Measurements from ENCODE around the gene MAML1. TPM values are rescaled to one million over a fixed set of nuclear protein-coding genes. Genes with fewer than 3 reads are reported as not detected.

Gene MAML1
- total and polyA plus RNA-seq, 10 of the 15 experiments (the other 5 are each of a cell fraction or from before 2014, with no cell fraction given) = 0.42 to 23.9 (median 7.3) TPM

GRCh38 chr5:179823937-179824744 lies 91.5 kb downstream of the MAML1 start:
- H3K4me3 ChIP-seq = no peak overlapping the region
- CTCF ChIA-PET = interaction anchor here (0.6 kb wide), 1 partner anchor 60 kb away, joined by 3 read pairs; no protein-coding TSS in a partner anchor
- intact Hi-C loops (cut with micrococcal nuclease; ENCODE audit: unreplicated experiment) (no loop called here), in situ Hi-C loops (cut with MboI) (loop anchor here (25.0 kb wide), 1 partner anchor 988 kb away; the partner anchor contains the start of gene MGAT1)
- ATAC-seq (no peak), DNase-seq (ENCODE audit: low read depth, low spot score) (no peak), FAIRE-seq (no peak)
- POLR2A ChIA-PET = no interaction called here
- H2AFZ ChIP-seq (ENCODE audit: control insufficient read depth, low read depth, low read length) = no peak overlapping the region
- H3K27ac ChIP-seq (ENCODE audit: control insufficient read depth, insufficient read depth) = no peak overlapping the region
- RAD21 ChIA-PET (ENCODE audit: unreplicated experiment) = no interaction called here
- no peaks in the 10 kb centered on the region for H3K27me3 ChIP-seq (replicated peaks in 1 of 2; ENCODE audit: control insufficient read depth in 2 of 2, insufficient read depth in 2 of 2, low read length in 1 of 2)
- BruUV-seq (replicated peaks) = no TSS peak
- SMC1A ChIA-PET (ENCODE audit: uncharacterized antibody, unreplicated experiment) = interaction anchor here (0.7 kb wide), 1 partner anchor 13 kb away, joined by 3 read pairs; no protein-coding TSS in a partner anchor
- peaks cover 20 to 28% of the 10 kb centered on the region in 2 experiments for H3K36me3 ChIP-seq (ENCODE audit: control insufficient read depth in 2 of 2, insufficient read depth in 2 of 2, low read length in 1 of 2)
- peaks cover 24% of the 10 kb centered on the region for H3K4me1 ChIP-seq (ENCODE audit: control insufficient read depth, insufficient read depth, low read length)
- no peaks in the 10 kb centered on the region for H3K9me3 ChIP-seq (replicated peaks; ENCODE audit: control insufficient read depth, insufficient read depth, low read length)
- TF ChIP-seq JUND (IDR thresholded peaks at IDR 0.05; ENCODE audit: low read depth, low read length) = no peak
- peak; percentile 6 for TF ChIP-seq POLR2A (IDR thresholded peaks at IDR 0.05; ENCODE audit: low read depth, low read length)
- TF ChIP-seq POLR2AphosphoS2 (IDR thresholded peaks at IDR 0.05; ENCODE audit: low read depth, low read length) = peak; percentile 68; the same call in 1 of the 2 replicates
- no peak overlapping the region for H3K9ac ChIP-seq (ENCODE audit: control insufficient read depth, insufficient read depth, low read length)
- 0 out of 2 replicates have a peak overlapping the region, but pooled peaks have one; percentile 17 for H3K4me2 ChIP-seq (ENCODE audit: control insufficient read depth, insufficient read depth)
- peaks cover 29% of the 10 kb centered on the region for H3K79me2 ChIP-seq (ENCODE audit: control insufficient read depth, insufficient read depth, low read length)
- H4K20me1 ChIP-seq (ENCODE audit: control insufficient read depth, insufficient read depth) = peaks cover 17% of the 10 kb centered on the region
- over 99% methylated on average over 22 of the region's 22 CpGs for WGBS (ENCODE audit: insufficient coverage, insufficient replicate concordance, low lambda C conversion rate, missing lambda C conversion rate)

DNA sequence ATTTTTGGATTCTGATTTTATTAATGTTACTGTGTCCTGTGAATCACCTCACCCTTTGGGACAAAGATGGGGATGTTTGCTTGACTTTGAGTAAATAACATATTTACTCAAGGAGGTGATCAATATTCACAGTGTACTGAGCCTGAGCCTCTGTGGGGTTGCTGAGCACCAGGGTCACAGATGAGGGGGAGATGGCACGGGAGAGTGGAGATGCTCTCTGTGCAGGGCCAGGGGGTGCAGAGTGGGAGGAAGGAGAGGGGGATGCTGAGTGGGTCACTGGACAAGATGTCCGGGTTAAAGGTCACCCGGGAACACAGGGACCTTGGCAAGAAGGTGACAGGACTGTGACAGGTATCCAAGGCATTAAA lies 92.1 kb downstream of the MAML1 start:
- H3K79me2 ChIP-seq (ENCODE audit: control insufficient read depth, insufficient read depth, low read length) = peaks cover 29% of the 10 kb centered on the region
- CTCF ChIA-PET = no interaction called here

More for the DNA sequence above, 92.1 kb downstream of the MAML1 start:
- no peaks in the 10 kb centered on the region for H3K9me3 ChIP-seq (replicated peaks; ENCODE audit: control insufficient read depth, insufficient read depth, low read length)
- H3K4me1 ChIP-seq (ENCODE audit: control insufficient read depth, insufficient read depth, low read length) = peaks cover 19% of the 10 kb centered on the region
- 100% methylated on average over 3 of the region's 3 CpGs for WGBS (ENCODE audit: insufficient coverage, insufficient replicate concordance, low lambda C conversion rate, missing lambda C conversion rate)
- no TSS peak for BruUV-seq (replicated peaks)
- no peak overlapping the region for H2AFZ ChIP-seq (ENCODE audit: control insufficient read depth, low read depth, low read length)
- H3K9ac ChIP-seq (ENCODE audit: control insufficient read depth, insufficient read depth, low read length) = no peak overlapping the region
- ChIA-PET RAD21 (ENCODE audit: unreplicated experiment) (no interaction called here), SMC1A (ENCODE audit: uncharacterized antibody, unreplicated experiment) (interaction anchor here (0.7 kb wide), 1 partner anchor 12 kb away, joined by 3 read pairs; no protein-coding TSS in a partner anchor), POLR2A (no interaction called here)
- H3K27me3 ChIP-seq (replicated peaks in 1 of 2; ENCODE audit: control insufficient read depth in 2 of 2, insufficient read depth in 2 of 2, low read length in 1 of 2) = no peaks in the 10 kb centered on the region
- in situ Hi-C loops (cut with MboI) (loop anchor here (25.0 kb wide), 1 partner anchor 988 kb away; the partner anchor contains the start of gene MGAT1), intact Hi-C loops (cut with micrococcal nuclease; ENCODE audit: unreplicated experiment) (no loop called here)
- H3K27ac ChIP-seq (ENCODE audit: control insufficient read depth, insufficient read depth) = no peak overlapping the region
- H3K4me2 ChIP-seq (ENCODE audit: control insufficient read depth, insufficient read depth) = no peak overlapping the region
- ATAC-seq (no peak), DNase-seq (ENCODE audit: low read depth, low spot score) (no peak), FAIRE-seq (no peak)
- TF ChIP-seq ATF7 (IDR thresholded peaks at IDR 0.05; ENCODE audit: low read depth) (no peak), SMAD1 (IDR thresholded peaks at IDR 0.05; ENCODE audit: low read depth, partially characterized antibody) (no peak), SREBF2 (IDR thresholded peaks at IDR 0.05; ENCODE audit: low read length) (no peak), NR2F1 (conservative IDR thresholded peaks at IDR 0.05) (no peak), POLR2AphosphoS5 (IDR thresholded peaks at IDR 0.05; ENCODE audit: low read length) (0 out of 2 replicates have a peak, but pooled peaks have one; percentile 9), ZNF24 (IDR thresholded peaks at IDR 0.05) (no peak), RFX5 (IDR thresholded peaks at IDR 0.05; ENCODE audit: low read depth, low read length) (no peak), EED (IDR thresholded peaks at IDR 0.05; ENCODE audit: low read depth) (no peak), NFXL1 (IDR thresholded peaks at IDR 0.05; ENCODE audit: borderline replicate concordance) (no peak), CEBPB (IDR thresholded peaks at IDR 0.05; ENCODE audit: borderline replicate concordance in 1 of 2, low read depth in 2 of 2, low read length in 2 of 2) (no peak), POLR2AphosphoS2 (IDR thresholded peaks at IDR 0.05; ENCODE audit: low read depth, low read length) (0 out of 2 replicates have a peak, but pooled peaks have one; percentile 4), RB1 (IDR thresholded peaks at IDR 0.05; ENCODE audit: borderline replicate concordance) (no peak)
- TF ChIP-seq, protein P1, sequence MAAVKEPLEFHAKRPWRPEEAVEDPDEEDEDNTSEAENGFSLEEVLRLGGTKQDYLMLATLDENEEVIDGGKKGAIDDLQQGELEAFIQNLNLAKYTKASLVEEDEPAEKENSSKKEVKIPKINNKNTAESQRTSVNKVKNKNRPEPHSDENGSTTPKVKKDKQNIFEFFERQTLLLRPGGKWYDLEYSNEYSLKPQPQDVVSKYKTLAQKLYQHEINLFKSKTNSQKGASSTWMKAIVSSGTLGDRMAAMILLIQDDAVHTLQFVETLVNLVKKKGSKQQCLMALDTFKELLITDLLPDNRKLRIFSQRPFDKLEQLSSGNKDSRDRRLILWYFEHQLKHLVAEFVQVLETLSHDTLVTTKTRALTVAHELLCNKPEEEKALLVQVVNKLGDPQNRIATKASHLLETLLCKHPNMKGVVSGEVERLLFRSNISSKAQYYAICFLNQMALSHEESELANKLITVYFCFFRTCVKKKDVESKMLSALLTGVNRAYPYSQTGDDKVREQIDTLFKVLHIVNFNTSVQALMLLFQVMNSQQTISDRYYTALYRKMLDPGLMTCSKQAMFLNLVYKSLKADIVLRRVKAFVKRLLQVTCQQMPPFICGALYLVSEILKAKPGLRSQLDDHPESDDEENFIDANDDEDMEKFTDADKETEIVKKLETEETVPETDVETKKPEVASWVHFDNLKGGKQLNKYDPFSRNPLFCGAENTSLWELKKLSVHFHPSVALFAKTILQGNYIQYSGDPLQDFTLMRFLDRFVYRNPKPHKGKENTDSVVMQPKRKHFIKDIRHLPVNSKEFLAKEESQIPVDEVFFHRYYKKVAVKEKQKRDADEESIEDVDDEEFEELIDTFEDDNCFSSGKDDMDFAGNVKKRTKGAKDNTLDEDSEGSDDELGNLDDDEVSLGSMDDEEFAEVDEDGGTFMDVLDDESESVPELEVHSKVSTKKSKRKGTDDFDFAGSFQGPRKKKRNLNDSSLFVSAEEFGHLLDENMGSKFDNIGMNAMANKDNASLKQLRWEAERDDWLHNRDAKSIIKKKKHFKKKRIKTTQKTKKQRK (IDR thresholded peaks at IDR 0.05; ENCODE audit: low read depth, low read length) = no peak
- peaks cover 17% of the 10 kb centered on the region for H4K20me1 ChIP-seq (ENCODE audit: control insufficient read depth, insufficient read depth)
- peaks cover 20 to 30% of the 10 kb centered on the region in 2 experiments for H3K36me3 ChIP-seq (ENCODE audit: control insufficient read depth in 2 of 2, insufficient read depth in 2 of 2, low read length in 1 of 2)
- H3K4me3 ChIP-seq = no peak overlapping the region
